Panc1 (cell line): ENCODE measurements around the gene METTL24.

Experiments
- POLR2AphosphoS5 ChIP-seq: IDR thresholded peaks from 2 replicates; pipeline ENCODE4 v1.6.1; 2012; ENCODE audit warnings: mild to moderate bottlenecking, low read depth, low read length, moderate library complexity
- TF ChIP-seq, protein P1 (sequence below): fragments of 450-650 bp; IDR thresholded peaks from 2 replicates; pipeline ENCODE4 v1.5.1; 2017; ENCODE audit warnings: mild to moderate bottlenecking

DNA sequence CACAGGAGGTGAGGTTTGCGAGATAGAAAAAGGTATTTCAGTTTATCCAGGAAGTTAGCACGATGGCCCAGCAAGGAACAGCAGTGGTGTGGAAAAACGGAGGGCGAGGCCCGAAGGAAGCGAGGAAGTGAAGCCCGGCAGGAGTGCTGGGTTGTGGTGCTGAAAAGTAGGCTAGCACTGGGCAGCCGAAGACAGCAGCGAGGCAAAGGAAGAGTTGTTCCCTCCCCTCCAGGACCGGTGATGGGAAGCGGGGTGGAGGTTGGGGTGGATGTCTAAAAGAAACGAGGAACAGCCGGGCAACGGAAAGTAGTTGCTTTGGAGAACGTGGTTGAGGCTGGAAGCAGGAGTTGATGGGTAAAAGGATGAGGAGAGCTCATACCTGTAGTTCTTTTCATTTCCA lies 1.4 kb downstream of the METTL24 start:
- TF ChIP-seq, protein P1, sequence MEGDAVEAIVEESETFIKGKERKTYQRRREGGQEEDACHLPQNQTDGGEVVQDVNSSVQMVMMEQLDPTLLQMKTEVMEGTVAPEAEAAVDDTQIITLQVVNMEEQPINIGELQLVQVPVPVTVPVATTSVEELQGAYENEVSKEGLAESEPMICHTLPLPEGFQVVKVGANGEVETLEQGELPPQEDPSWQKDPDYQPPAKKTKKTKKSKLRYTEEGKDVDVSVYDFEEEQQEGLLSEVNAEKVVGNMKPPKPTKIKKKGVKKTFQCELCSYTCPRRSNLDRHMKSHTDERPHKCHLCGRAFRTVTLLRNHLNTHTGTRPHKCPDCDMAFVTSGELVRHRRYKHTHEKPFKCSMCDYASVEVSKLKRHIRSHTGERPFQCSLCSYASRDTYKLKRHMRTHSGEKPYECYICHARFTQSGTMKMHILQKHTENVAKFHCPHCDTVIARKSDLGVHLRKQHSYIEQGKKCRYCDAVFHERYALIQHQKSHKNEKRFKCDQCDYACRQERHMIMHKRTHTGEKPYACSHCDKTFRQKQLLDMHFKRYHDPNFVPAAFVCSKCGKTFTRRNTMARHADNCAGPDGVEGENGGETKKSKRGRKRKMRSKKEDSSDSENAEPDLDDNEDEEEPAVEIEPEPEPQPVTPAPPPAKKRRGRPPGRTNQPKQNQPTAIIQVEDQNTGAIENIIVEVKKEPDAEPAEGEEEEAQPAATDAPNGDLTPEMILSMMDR, result no peak
- TF ChIP-seq POLR2AphosphoS5, result no peak
